Panc1 (cell line): Measurements from ENCODE around the gene ANTXR1.

ENCODE experiments used
- CTCF ChIP-seq: fragments of 450-650 bp; IDR thresholded peaks from 2 replicates; pipeline ENCODE4 v1.5.1; 2017; ENCODE audit warnings: mild to moderate bottlenecking
- POLR2AphosphoS5 ChIP-seq: IDR thresholded peaks from 2 replicates; pipeline ENCODE4 v1.6.1; 2012; ENCODE audit warnings: mild to moderate bottlenecking, low read depth, low read length, moderate library complexity
- REST ChIP-seq, 2 experiments: IDR thresholded peaks; 2 replicates each; pipeline ENCODE4 v1.6.1; 2011 to 2012; ENCODE audit warnings: low read depth in 2 of 2, control low read depth in 1 of 2, low read length in 1 of 2, mild to moderate bottlenecking in 1 of 2, moderate library complexity in 1 of 2; ENCODE audit not compliant: insufficient read depth in 1 of 2
- SIN3A ChIP-seq: IDR thresholded peaks from 2 replicates; pipeline ENCODE4 v1.6.1; 2012; ENCODE audit warnings: low read depth, mild to moderate bottlenecking, low read length, moderate library complexity, borderline replicate concordance; ENCODE audit not compliant: insufficient read depth

GRCh38 chr2:69086466-69086865 is 73.5 kb downstream of the ANTXR1 start:
- no peak for TF ChIP-seq CTCF
- TF ChIP-seq SIN3A = no peak
- TF ChIP-seq REST (IDR thresholded peaks at IDR 0.05; ENCODE audit: insufficient read depth in 1 of 2, low read depth in 2 of 2, low read length in 1 of 2) = no peak
- TF ChIP-seq POLR2AphosphoS5 = no peak
